Measurements from ENCODE around the gene NHP2.
"Not testable (repeated sequence)": the region's sequence is repeated elsewhere in the genome, so short reads cannot be mapped to it uniquely, and the experiment has no call there.

Gene NHP2

DNA sequence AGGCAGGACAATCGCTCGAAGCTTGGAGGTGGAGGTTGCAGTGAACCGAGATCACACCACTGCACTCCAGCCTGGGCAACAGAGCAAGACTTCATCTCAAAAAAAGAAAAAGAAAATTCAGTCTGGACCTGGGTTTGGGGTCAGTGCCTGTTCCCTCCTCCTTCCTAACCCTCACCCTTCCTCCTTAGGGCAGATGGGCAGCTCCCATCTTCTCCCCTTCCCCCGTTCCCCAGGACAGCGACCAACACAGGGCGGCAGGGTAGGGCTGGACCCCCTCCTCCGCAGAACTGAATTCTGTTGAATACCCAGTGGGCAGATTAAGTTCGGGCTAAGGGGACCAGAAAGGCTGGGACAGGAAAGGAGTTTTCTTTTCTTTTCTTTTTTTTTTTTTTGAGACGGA, 24.4 kb downstream of the NHP2 start:
- DNase-seq, result no peak

DNA sequence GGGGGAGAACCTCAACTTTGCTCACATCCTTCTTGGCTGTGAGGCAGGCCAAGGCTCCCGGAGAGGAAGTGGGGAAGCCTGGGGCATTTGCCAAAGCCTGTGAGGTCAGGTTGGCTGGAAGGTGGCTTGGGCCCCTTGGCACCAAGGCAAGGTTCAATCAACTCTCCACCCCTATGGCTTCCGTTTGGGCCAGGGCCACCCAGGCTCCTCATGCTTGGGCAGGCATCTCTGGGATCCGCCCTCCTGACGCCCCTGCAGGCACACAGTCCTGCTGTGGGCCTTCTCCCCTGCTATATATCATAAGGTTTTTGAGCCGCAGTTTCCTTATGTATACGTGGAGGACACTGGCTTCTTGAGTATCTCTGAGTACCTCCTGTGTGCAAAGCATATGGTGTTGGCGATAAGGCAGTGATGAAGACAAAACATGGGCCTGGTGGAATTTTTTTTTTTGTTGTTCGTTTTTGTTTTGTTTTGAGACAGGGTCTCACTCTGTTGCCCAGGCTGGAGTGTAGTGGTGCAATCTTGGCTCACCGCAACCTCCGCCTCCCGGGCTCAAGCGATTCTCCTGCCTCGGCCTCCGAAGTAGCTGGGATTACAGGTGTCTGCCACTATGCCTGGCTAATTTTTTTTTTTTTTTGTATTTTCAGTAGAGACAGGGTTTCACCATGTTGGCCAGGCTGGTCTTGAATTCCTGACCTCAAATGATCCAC, 26.2 kb downstream of the NHP2 start:
- not testable (repeated sequence) for DNase-seq

DNA sequence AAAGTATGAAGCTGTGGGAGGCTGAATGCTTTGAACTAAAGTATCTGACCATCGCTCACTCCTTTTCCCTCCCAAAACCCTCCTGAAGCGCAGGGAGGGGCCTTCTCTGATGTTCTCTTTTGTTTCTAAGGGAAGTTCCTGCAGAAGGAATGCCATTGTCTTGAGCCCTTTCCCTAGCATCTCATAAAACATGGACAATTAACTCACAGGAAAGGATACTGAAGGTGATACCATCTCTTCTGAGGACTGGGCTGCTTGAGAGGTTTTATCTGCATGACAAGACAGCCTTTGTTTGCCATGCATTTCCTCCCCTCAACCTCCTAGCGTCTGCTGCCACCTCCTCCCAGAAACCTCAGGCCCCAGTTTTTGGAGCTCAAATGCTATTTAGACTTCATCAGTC, 27.1 kb downstream of the NHP2 start:
- no peak for DNase-seq

DNA sequence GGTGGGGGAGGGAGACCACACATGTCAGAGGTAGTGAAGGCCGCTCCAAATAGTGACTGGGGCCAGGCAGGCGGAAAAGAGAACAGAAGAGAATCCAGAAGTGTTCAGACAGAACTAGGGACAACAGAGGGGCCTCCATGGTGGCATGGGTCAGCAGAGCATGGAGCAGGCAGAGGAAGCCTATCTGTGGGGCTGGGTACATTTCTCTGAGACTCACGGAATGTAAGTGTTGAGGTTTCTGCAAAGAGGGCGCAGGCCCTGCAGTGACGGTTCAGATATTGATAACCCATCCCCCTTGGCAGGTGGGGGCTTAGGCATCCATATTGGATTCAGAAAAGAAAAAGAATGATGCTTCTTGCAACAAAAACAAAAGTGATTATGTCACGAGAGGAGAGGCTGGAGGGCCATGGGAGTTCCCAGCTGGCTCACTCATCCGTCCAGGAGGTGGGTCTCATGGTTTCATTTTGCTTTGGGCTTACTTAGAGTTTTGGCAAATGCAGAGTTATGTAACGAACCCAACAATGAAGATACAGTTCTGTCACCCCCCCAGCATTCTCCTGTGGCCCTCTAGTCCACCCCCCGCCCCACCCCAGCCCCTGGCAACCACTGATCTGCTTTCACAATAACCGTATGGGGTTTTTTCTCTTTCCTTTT, 28.3 kb downstream of the NHP2 start:
- no peak for DNase-seq

DNA sequence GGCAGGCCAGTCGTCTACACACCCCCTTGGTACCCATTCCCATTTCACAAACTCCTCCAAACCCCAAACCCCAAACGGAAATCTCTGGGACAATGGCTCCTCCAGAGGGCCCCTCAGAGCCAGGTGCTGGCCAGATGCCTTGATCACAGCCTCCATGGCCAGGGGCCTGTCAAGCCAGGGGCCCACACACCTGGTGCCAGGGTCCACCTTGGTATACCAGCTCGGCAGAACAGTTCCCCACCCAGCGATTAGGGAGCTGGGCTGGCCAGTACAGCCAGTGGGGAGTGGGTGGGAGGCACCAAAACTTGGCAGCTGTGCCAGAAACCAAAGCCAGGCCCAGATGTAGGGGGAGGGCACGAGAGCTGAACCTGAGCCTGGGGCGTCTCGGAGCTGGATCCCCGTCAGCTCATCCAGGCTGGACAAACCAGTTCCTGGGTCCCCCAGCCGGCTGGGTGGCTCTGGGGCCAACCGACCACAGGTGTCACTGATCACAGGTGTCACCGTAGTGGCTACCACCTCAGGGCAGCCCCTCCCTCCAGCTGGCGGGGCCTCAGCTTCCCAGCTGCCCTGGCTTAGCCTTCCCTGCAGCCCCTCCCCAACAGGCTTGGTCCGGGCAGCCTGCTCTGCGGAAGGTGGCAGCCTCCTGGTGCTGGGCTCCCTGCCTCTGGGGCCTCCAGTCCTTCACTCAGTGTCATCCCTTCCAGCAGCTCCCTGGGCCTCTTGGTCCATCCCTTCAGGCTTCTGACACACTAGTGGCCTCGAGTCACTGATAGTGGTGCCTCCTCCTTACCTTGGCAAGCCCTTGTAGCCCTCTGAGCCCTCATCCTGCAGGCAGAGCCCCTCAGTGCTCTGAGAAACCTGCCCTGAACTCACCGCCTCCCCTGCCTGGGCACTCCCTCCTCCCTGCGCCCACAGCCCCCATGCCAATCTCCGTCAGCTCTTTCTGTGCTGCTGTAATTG, 29.4 kb downstream of the NHP2 start:
- DNase-seq, result no peak

DNA sequence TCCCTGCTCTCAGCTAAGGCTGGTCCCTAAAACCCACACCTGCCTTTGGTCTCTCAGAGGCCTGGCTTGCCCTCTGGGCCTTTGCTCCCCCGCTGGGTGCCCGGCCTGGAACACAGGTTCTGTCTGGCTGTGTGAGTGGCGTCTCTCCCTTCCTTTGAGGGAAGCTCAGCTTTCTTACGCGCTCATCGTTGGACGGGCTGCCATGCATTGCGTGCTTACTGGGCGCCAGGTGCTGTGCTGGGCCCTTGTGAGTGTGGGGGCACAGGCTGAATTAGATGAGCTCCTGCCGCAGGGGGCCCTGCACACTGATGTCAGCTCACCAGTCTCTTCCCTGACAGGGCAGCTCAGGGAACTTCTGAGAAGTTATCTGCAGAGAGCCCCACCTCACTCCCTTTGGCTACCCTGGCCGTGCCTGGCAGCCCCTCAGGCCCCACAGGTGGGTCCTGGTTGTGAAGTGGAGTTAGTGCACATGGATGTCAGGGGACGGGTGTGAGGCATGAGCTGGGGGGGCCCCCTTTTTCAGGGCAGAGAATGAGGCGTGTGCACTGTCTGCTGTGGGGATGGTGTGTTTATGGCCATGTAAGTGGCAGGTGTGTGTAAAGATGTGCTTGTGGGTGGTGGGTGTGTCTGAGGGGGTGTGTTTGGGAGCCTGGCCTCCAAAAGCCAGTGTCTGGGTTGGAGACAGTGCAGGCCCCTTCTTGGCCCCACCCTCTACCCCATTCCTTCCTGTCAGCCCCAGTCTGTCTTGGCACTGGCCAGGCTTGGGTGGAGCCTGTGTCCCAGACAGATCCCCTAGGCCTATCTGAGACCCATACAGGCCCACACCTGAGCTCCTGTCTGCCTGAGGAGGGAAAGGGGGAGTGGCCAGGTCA, 30.4 kb downstream of the NHP2 start:
- no peak for DNase-seq

DNA sequence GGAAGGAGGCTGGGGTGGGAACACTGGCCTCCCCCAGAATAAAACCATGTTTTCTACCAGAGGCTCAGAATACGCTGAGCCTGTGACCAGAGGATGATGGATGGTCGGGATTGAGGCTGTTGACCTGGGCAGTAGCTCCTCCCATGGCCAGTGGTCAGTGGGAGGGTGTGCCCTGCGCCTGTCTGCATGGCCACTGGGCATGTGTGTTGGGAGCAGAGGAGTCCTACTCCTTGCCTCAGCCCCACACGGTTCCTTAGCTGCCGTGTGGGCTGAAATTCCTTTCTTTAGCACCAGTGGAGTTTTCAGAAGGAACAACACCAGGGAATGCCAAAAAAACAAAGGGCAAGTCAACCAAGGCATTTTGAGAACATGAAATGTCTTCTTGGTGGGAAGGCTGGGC, 31.3 kb downstream of the NHP2 start:
- no peak for DNase-seq

DNA sequence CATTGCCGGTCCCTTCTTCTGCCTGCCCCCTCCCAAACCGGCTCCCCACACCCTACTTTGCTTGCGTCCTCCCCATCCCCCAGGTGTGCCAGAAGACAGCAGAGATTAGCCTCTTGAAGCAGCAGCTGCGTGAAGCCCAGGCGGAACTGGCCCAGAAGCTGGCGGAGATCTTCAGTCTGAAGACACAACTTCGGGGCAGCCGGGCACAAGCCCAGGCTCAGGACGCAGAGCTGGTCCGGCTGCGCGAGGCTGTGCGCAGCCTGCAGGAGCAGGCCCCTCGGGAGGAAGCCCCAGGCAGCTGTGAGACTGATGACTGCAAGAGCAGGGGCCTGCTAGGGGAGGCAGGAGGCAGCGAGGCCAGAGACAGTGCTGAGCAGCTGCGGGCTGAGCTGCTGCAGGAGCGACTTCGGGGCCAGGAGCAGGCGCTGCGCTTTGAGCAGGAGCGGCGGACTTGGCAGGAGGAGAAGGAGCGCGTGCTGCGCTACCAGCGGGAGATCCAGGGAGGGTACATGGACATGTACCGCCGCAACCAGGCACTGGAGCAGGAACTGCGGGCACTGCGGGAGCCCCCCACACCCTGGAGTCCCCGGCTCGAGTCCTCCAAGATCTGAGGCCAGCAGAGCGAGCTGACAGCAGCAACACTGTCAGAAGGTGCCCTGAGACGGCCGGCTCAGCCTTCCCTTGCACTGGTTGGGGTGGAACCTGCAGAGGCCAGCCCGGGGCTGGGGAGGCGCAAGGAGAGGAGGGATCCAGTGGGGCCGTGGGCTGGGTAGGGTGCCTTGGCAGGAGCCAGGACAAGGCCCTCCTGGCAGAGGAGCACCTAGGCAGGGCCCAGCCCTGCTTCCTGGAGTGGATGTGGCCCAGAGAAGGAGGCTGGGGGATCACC, 32.1 kb downstream of the NHP2 start:
- no peak for DNase-seq

DNA sequence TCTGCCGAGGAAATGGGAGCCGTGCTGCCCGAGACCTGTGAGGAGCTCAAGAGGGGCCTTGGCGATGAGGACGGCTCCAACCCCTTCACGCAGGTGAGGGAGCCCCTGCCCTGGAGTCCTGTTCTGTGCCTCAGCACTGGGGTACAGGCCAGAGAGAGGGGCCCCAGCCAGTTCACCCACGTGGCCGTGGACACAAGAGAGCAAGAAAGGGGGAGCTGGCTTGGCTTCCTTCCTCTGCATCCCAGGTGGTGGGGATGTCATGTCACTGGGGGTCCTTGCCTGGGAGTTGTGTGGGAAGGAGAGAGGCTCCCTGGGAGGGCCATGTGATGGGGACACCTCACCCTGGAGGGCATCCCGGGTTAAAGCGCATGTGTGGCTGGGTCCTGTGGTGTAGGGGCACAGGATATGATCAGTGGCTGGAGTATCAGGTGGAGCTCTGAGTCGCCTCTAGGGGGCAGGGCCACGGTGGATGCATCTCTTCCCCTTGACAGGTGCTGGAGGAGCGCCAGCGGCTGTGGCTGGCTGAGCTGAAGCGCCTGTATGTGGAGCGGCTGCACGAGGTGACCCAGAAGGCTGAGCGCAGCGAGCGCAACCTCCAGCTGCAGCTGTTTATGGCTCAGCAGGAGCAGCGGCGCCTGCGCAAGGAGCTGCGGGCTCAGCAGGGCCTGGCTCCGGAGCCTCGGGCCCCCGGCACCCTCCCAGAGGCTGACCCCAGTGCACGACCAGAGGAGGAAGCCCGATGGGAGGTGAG, 32.9 kb downstream of the NHP2 start:
- no peak for DNase-seq

DNA sequence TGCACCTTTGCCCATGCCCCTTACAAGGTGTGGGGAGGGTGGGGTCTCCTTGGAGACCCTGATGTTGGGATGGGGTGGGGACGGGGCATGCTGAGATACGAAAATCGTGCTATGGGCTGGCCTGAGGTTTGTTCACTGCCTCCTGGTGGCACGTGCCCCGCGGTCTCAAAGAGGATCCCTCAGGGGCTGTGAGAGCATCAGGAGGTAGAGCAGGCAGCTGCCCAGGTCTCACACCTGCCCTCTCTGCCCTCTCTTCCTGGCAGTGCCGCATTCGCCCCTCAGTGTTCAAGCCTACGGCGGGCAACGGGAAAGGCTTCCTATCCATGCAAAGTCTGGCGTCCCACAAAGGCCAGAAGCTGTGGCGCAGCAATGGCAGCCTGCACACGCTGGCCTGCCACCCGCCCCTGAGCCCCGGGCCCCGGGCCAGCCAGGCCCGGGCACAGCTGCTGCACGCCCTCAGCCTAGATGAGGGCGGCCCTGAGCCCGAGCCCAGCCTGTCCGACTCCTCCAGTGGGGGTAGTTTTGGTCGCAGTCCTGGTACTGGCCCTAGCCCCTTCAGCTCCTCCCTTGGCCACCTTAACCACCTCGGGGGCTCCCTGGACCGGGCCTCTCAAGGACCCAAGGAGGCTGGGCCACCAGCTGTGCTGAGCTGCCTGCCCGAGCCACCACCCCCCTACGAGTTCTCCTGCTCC, 33.6 kb downstream of the NHP2 start:
- DNase-seq, result no peak

DNA sequence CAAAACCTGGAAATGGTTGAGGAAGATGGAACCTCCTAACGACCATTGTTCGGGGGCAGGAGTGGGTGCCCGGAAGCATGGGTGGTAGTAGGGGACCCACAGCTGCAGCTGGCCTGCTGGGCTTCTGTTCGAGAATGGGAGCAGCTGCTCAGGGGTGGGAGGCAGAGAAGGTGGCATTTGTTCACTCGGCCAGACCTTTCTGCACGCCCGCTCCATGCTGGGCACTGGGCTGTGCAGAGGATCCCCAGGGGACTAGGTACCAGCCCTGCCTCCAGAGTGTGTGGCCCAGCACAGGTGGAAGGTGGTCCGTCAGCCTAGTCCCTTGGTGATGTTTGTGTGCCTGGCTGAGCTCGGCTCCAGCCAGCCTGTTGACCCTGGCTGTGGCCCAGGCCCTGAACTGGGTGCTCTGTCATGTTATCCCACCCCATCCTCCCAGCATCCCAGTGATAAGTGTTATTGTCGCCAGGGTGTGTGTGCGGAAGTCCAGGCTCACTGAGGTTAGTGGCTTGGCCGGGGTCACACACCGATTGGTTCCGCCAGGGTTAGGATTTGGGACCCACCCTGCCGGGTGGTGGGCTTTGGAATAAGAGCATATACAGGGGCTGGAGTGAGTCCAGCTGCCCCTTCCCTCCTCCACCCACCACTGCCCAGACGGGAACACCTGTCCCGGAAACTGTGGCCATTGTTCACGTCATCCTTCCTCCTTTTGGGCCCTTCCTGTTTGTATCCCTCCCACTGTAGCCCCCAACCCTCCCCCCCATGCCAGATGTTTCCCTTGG, 35.6 kb downstream of the NHP2 start:
- no peak for DNase-seq

DNA sequence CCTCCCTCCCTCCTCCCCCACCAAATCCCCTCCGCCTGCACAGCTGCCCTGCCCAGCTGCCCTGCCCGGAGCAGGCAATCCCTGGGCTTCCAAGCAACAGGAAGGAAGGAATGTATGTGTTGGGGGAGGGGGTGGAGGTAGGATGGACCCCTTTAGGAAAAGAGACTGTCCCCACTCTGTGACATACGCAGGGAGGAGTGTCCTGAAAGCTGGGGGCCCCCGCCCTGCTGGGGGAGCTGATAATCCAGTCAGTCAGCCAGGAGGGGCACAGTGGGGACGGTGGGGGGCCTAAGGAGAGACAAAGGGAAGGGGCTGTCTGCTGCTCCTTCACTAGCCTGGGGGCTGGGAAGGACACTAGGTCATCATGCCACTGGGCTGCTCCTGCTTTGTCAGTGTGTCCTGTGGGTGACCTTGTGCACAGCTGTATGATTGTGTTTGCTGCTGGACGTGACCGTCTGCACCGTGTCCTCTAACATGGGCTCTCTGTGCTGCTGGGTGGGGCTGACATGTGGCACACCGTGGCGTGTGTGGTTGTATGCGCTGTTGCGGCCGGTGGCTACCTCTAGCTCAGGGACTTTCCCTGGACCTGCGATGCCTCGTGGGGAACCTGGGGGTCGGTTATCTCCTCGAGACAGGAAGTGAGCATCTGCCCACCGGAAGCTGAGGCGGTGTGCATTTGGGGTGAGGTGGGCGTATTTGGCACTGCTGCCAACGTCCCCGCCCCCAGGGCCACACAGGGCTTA, 37.4 kb downstream of the NHP2 start:
- peak; percentile 41 for DNase-seq

DNA sequence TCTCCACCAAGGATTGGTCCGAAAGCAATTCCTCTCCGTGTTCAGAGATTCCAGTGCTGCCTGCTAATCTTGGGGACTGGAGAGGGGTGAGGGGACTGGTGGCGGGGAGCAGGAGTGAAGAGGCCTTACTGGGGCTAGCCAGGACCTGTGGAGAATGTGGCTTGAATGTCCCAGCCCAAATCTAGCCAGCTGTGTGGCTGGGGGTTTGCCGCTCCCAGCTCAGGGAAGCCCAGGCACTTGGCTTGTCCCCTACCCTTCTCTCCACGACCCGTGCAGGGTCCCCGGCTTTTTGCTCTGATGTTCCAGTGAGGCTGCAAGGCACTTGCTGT, 37.9 kb downstream of the NHP2 start:
- DNase-seq, result no peak

DNA sequence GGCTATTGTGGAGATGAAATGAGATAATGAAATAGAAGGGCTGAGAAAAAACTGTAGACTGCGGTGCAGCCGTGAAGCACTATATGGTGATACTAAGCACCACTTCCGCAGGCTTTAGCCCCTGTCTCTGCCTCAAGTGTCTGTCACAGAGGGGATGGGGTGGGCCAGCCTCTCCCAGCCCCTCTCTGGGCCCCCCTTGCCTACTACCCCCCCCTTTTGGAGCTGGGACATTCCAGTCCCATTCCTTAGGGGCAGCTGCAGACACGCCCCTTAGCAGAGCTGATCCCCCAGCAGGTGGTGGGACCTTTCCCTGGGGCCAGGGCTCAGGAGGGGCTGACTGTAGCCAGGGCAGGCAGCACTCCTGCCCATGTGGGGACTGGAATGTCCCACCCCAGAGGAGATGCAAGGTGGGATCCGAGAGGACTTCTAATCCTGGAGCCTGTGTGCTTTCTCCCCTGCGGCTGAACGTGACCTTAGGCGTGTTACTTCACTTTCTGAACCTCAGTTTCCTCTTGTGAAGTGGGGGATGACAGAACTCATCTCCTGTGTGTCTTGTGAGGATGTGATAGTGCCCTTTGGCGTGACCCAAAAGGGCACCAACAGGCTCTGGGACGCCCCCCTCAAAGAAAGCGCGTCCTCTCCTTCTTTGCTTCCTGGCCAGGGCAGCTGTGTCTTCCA, 38.4 kb downstream of the NHP2 start:
- DNase-seq, result no peak

DNA sequence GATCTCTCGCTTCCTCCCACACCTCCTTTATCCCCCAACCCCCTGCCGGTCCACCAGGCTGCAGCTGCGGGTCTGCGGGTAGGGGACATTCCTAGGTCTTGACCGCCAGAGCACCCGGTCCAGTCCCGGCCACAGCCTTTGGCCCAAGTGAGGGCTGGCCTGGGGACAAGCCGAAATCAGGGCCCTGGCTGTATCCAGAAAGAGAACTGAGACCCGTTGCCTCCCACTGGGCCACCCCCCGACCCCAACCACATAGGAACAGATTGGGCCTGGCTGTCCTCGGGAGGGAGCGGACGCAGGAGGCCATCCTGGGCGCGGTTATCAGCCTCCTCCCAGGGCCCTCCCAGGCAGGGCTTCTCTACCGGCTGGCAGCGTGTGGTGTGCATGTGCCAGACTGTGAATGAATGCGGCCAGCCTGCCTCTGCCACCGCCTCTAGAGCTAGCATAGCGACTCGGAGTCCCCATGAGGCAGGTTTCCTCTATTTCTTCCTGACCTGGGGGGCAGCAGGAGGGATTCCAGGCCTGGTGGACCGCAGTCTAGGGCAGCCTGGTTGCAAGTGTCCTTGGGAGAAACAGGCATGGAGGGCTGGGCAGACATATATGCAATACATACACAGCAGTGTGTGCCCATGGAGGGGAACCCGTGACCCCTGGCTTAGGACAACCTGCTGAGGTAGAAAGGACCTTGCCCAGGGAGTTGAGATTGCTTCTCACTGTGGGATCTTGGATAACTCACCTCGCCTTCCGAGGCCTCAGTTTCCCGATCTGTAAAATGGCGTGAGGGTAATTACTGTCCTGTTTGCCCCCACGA, 39.2 kb downstream of the NHP2 start:
- DNase-seq, result no peak

DNA sequence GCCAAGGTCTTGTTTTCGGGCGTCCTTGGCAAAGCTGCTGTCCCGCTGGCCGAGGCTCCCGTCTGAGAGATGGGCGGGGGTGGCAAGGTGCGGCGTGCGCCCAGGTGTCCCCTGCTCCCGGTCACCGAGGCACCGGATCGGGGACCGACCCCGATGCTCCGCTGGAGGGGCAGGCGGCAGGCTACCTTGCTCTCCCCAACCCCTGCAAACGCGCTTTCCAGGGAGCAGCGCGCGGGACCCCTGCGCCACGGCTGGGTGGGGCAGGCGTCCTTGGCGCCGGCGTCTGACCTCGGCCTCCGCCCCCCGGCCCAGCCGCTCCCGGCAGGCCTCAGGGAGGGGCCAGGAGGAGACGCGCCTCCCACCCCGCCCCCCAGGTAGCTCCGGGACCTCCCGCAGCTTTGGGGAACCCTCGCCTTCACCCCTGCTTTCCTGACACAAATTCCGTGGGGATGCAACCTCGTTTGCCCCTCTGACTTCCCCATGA, 39.8 kb downstream of the NHP2 start:
- no peak for DNase-seq

DNA sequence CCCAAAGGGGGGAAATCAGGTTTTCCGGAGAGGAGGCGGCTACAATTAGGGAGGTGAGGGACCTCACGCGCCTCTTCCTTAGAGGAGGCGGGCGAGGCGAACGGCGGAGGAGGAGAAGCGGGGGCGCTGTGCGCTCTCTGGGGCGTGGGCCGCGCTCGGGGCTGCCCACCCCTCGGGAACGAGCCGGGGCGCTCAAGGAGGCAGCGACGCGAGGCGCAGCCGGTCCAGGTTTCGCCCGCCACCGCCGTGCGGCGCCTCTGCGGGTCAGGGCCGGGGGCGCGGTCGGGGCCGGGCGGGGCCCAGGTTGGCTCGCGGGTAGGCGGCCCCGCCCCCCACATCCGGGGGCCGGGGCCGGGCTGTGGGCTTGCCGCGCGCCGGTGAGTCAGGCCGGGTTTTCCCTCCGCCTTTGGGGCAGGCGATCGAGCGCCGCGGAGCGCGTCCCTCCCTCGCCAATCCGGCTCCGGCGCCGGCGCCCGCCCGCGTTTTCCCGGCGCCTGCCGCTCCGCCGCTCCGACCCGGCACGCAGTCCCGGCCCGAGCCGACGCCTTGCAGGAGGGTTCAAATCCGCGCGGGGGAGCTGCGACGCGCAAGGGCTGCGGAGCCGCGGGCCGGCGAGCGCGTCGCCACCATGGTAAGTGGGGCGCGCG, 40.4 kb downstream of the NHP2 start, which contains the start of gene N4BP3:
TSS of gene N4BP3 (plus strand) at position 392 of the 647 bp plus-strand sequence. CDS start 6,052 bp downstream, outside the sequence.
- no peak for DNase-seq
